ENCODE measurements around the gene SEC16A.

DNA sequence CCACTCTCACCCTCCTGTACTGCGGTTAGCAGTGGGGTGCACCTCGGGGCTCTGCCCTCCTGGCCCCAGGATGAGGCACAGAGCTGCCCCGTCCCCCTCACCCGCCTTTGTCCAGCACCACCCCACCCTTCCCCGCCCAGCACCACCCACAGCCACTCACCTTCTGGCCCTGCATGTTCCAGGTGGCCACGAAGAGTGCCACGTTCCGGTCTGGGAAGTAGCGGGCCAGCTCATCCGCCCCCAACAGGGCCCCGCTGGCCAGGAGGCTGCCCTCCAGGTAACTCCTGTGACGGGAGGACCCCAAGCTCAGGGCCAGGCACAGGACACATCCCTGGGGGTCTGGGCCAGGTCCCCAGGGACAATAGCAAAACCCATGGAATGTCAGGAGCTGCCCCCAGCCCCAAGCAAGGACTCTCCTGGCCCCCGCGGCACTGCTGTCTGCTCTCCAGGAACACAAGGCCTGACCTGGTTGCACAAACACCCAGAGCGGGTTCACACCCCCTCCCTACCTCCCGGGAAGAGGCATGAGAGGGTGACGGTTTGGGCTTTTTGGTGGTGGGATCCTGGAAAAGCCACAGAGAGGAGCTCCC is 48.2 kb downstream of the SEC16A start:
- TF ChIP-seq, protein P1, sequence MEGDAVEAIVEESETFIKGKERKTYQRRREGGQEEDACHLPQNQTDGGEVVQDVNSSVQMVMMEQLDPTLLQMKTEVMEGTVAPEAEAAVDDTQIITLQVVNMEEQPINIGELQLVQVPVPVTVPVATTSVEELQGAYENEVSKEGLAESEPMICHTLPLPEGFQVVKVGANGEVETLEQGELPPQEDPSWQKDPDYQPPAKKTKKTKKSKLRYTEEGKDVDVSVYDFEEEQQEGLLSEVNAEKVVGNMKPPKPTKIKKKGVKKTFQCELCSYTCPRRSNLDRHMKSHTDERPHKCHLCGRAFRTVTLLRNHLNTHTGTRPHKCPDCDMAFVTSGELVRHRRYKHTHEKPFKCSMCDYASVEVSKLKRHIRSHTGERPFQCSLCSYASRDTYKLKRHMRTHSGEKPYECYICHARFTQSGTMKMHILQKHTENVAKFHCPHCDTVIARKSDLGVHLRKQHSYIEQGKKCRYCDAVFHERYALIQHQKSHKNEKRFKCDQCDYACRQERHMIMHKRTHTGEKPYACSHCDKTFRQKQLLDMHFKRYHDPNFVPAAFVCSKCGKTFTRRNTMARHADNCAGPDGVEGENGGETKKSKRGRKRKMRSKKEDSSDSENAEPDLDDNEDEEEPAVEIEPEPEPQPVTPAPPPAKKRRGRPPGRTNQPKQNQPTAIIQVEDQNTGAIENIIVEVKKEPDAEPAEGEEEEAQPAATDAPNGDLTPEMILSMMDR (IDR thresholded peaks at IDR 0.05): no peak
- no peak for TF ChIP-seq POLR2A (IDR thresholded peaks at IDR 0.05)
- no peak for TF ChIP-seq POLR2AphosphoS5 (IDR thresholded peaks at IDR 0.05)
- no peak for TF ChIP-seq EP300 (IDR thresholded peaks at IDR 0.05)

All from stomach (tissue), 4 donors.